Subcutaneous preadipocyte (primary cell): ENCODE measurements around the gene KYAT1. TPM values are rescaled to one million over a fixed set of nuclear protein-coding genes. Genes with fewer than 3 reads are reported as not detected.

Source experiments
- total RNA-seq: library from RNA; depleted of rRNA; stranded (reverse); fragments of >200 nt; gene quantifications from 2 replicates; pipeline ENCODE4 v1.2.3, GENCODE V29; 2012

Gene KYAT1
- 7.3 and 9.8 TPM in 2 replicates for total RNA-seq

DNA sequence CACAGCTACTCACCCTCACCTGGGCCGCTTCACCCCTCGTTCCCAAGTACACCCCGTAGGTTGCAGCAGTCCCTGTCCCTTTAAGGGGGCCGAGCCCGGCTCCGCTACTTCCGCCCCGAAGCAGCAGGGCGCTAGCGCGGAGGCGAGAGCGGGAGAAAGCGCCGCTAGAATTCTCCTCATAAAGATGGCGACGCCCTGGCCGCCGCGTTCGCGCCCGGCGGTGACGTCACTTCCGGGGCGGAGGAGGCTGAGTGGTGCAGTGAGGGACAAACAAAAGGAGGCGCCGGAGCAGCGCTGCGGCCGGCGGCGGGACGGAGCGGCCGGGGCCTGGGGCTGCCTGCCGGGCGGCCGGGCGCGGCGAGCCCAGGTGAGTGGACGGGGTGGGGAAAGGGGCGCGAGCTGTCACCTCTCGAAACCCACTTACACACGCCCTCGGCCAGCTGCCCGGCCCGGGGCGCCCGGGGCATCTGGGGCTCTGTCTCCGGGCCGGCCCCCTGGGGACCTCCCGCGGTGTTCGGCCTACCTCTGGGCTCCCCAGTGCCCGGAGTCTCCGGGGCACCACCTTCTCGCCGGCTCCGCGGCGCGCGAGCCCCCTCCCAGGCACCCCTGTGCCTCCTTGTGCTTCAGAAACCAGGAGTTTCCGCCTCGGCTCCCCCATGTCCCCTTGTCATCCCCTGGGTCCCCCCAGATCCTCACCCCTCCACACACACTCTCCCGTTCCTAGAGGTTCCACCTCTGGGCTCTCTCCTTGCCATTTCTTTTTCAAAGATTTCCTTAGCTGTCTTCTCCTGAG is at the start of gene KYAT1, which contains the start of gene LRRC8A:
Gene KYAT1, minus strand, starts transcription at position 67 of the 793 bp plus-strand sequence. CDS start 36,545 bp downstream, outside the sequence.
Gene LRRC8A, plus strand, starts transcription at position 250 of the 793 bp plus-strand sequence. CDS start 25,032 bp downstream, outside the sequence.

GRCh38 chr9:128920381-128921058 is 38.8 kb upstream of the KYAT1 start, which contains the start of gene PHYHD1:
Gene PHYHD1, plus strand, starts transcription at chr9:128920982. Its CDS starts 1,342 bp downstream, at chr9:128922324.

GRCh38 chr9:128829477-128830251 is 52.1 kb downstream of the KYAT1 start, which contains the start of gene SPOUT1:
Gene SPOUT1, minus strand, starts transcription at chr9:128829794. Its CDS starts 14 bp downstream, at chr9:128829780.

DNA sequence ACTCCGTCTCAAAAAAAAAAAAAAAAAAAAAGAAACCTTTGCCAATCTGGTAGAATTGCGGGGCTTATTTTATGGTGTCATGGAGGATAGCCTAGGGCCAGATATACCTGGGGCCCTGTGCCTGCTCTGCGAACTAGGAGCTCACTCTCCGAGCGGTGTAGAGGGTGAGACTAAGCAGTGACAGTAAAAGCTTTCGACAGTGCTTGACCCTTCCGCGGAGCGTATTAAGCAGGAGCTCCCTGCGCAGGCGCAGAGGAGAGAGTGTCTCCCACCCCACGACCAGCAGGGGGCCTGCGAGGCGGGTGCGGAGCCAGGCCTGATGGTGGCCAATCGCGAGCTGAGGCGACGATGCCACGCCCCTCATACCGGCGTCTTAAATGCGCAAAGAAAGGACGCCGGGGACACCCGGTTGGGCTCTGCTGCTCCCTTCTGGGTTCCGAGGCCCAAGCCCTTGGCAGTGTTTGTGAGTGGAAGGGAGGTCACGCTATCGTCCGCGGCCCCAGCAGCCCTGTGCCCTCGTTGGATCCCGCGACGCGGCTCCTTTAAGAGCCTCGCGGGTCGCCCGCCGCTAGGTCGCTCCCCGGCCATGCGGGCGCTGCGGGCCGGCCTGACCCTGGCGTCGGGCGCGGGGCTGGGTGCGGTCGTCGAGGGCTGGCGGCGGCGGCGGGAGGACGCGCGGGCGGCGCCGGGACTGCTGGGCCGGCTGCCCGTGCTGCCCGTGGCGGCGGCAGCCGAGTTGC is 63.5 kb downstream of the KYAT1 start, which contains the start of gene ENDOG:
Gene ENDOG, plus strand, starts transcription at position 402 of the 740 bp plus-strand sequence. Its CDS starts 185 bp downstream, at position 587.

DNA sequence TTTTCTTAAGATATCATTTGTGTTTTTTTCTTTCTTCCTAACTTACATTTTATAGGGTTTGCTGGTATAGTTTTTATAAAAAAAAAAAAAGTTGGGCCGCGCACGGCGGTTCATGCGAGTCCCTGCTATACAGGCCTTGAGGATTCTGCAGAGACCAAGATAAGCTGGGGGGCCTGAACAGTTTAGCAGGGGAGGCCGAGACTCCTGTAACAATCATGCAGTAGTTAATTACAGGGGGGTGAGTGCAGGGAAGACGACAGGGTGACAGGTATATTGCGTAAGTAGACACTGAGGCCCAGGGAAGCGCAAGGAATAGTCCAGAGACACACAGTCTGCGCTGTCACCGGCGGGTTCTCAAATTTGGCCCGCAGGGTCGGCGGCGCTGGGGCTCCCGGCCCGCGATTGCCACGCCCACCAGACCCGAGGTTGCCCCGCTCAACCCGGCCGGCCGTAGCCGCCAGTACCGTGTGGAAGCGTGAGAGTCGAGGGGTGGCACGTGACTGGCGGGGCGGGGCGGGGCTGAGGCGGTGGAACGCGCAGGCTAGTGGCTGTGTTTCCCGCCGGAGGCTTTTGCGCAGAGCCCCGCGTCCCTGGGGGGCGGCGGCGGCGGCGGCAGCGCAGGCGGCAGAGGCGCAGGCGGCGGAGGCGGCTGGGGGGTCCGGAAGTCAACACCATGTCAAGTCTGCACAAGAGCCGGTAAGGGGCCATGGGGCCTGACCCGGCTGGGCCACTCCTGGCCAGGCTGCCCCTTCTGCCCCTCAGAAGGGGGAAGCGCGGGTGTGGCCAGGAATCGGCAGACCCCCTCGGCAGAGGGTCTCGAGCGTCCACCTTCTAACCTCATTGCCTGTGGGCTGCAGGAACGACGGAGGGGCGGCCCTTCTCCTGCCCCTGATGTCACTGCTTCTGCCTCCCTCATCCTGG is 94.8 kb downstream of the KYAT1 start, which contains the start of gene TBC1D13:
Gene TBC1D13, plus strand, starts transcription at position 573 of the 921 bp plus-strand sequence. Its CDS starts 101 bp downstream, at position 674.

Other genes with a start within 250 kb of the KYAT1 start
- 62.1 and 83.9 TPM in 2 replicates for gene DYNC2I2, start 225.1 kb downstream of the KYAT1 start, total RNA-seq
- 321 and 441 TPM in 2 replicates for gene SET, start 192.7 kb downstream of the KYAT1 start, total RNA-seq
- 1.8 and 3.3 TPM in 2 replicates for gene PKN3, start 179.4 kb downstream of the KYAT1 start, total RNA-seq
- gene ZDHHC12, start 157.8 kb downstream of the KYAT1 start, total RNA-seq, result 28.2 and 34.2 TPM in 2 replicates
- 16.8 and 17.3 TPM in 2 replicates for gene ZER1, start 110.0 kb downstream of the KYAT1 start, total RNA-seq
- 8.8 and 9.2 TPM in 2 replicates for gene TBC1D13, start 94.7 kb downstream of the KYAT1 start, total RNA-seq
- gene ENDOG, start 63.5 kb downstream of the KYAT1 start, total RNA-seq, result 20.6 and 22.7 TPM in 2 replicates
- gene SPOUT1, start 52.2 kb downstream of the KYAT1 start, total RNA-seq, result 15.1 and 20.5 TPM in 2 replicates
- gene LRRC8A, start 183 bp upstream of the KYAT1 start, total RNA-seq, result 41.5 and 54.5 TPM in 2 replicates
- gene PHYHD1, start 39.0 kb upstream of the KYAT1 start, total RNA-seq, result 3.3 and 11.4 TPM in 2 replicates
- 22.4 and 27.6 TPM in 2 replicates for gene DOLK, start 65.7 kb upstream of the KYAT1 start, total RNA-seq
- gene NUP188, start 65.7 kb upstream of the KYAT1 start, total RNA-seq, result 51.4 and 80.2 TPM in 2 replicates
- 30.5 and 36.8 TPM in 2 replicates for gene SH3GLB2, start 146.4 kb upstream of the KYAT1 start, total RNA-seq
- 16.9 and 24.6 TPM in 2 replicates for gene MIGA2, start 154.7 kb upstream of the KYAT1 start, total RNA-seq
- 8.1 and 11.3 TPM in 2 replicates for gene DOLPP1, start 199.2 kb upstream of the KYAT1 start, total RNA-seq
- 67.1 and 81.9 TPM in 2 replicates for gene CRAT, start 228.8 kb upstream of the KYAT1 start, total RNA-seq
- 71.3 and 81.3 TPM in 2 replicates for gene PTPA, start 229.5 kb upstream of the KYAT1 start, total RNA-seq